NK-92 (cell line): Measurements from ENCODE around the gene COL21A1.

ENCODE experiments used
- DNase-seq: peaks from one replicate; lab custom pipeline; 2025; ENCODE audit not compliant: unreplicated experiment; lab: John Stamatoyannopoulos, UW

The COL21A1 gene

DNA sequence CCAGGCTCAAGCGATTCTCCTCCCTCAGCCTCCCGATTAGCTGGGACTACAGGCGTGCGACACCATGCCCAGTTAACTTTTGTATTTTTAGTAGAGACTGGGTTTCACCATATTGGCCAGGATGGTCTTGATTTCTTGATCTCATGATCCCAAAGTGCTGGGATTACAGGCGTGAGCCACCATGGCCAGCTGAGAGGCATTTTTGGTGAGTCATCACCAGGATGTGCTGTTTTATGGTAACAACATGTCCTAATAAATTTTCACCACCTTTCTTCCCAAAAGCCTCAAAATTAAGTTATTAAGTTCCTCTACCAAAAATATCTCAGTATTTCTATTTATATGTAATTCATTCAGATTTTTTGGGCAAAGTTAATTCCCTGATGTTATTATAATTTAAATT is 53.5 kb downstream of the COL21A1 start:
- DNase-seq = no peak

DNA sequence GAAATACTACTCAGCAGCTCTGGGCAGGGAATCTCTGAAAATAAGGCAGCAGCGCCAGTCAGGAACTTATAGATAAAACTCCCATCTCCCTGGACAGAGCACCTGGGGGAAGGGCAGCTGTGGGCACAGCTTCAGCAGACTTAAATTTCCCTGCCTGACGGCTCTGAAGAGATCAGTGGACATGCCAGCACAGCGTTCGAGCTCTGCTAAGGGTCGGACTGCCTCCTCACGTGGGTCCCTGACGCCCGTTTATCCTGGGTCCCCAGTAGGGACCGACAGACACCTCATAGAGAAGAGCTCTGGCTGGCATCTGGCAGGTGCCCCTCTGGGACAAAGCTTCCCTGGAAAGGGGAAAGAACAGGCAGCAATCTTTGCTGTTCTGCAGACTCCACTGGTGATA is 59.0 kb downstream of the COL21A1 start:
- DNase-seq = no peak

DNA sequence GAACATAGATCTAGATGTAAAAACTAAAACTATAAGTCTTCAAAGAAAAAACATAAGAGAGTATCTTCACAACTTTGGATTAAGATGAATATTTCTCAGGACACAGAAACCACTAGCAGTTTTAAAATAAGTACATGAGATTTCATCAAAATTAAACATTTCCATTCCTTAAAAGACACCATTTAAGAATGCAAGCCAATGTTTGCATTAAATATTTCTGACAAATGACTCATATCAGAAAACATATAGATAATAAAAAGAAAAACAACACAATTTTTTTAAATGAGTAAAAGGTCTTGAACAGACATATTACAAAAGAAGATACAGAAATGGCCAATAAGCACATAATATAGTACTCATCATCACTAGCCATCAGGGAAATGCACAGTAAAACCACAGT is 59.7 kb downstream of the COL21A1 start:
- DNase-seq = no peak

DNA sequence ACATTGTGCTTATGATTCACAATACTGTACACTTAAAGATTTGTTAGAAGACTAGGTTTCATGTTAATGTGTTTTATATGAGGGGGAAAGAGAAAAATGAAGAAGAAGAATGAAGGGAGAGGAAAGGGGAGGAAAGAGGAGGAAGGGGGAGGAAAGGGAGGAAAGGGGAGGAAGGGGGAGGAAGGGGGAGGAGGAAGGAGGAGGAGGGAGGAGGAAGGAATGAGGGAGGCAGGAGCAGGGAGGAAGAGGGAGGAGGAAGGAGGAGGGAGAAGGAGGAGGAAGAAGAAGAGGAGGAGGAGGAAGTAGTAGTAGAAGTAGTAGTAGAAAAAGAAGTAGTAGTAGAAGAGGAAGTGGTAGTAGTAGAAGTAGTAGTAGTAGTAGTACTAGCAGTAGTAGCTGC is 70.6 kb downstream of the COL21A1 start:
- DNase-seq = no peak

DNA sequence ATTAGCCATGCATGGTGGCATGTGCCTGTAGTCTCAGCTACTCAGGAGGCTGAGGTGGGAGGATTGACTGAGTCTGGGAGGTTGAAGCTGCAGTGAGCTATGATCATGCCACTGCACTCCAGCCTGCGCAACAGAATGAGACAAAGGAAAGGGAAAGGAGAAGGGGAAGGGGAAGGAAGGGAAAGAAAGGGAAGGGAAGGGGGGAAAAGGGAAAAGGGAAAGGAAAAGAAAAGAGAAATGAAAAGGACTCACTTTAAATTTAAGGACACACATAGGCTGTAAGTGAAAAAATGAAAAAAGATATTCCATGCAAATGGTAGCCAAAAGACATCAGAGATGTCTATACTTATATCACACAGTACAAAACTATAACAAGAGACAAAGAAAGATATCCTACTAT is 74.2 kb downstream of the COL21A1 start:
- DNase-seq = no peak

DNA sequence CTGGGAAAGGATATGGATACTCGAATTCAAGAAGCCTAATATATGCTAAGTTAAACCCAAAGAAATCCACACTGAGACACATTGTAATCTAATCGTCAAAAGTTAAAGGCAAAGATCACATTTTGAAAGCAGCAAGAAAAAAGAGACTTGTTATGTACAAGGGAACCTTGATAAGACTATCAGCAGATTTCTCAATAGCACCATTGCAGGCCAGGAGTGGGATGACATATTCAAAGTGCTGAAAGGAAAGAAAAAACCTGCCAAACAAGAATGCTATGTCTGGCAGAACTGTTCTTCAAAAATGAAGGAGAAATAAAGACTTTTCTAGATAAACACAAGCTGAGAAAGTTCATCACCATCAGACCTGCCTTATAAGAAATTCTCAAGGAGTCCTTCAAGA is 75.2 kb downstream of the COL21A1 start:
- no peak for DNase-seq

DNA sequence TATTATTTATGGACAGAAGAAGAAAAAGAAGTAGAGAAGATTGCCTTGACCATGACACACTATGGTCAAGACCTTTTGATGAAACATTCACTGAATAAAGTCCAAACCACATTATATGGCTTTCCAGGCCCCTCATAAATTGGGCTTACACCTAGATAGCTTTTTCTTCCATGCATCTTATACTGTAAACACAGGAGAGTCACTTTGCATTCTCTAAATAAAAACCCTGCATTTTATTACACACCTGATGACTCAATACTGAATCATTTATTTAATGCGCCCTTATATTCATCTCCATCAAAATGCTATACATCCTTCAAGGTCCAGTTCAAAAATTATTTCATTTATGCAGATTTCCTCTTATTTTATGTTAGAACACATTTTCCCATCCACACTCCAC is 78.0 kb downstream of the COL21A1 start:
- DNase-seq = no peak

DNA sequence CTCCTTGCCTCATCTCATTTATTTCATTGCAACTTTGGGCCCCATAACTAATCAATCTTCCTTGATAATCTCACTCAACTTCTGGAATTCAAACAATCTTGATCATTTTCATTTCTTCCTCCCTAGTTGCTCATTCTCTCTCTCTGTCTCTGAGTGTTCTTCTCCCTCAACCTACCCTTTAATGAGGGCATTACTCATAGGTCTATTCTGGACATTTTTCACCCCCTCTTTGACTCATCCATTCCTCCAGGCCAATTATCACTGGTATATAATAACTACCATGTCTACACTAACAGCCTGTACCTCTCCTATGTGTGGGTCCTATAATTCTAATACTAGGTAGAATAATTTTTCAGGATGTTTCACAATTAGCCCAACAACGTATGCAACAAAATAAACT is 78.8 kb downstream of the COL21A1 start:
- no peak for DNase-seq

DNA sequence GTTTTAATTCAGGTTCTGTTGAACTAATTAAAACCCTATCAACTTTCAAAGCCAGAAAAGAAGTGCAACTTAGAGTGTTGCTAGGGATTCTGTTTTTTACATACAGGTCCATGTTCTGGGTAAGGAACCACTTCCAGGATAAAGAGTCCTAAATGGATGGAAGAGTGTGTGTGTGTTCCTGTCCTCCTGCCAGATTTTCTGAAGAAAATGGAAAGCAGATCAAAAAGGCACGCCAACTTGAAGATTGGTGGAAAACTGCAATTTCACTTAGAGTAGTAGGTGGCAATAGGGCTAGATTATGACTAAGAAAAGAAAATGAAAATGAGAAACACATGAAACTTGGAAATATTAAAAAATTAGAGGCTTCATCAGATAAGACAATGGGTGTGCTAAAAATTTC is 85.3 kb downstream of the COL21A1 start:
- DNase-seq = no peak

DNA sequence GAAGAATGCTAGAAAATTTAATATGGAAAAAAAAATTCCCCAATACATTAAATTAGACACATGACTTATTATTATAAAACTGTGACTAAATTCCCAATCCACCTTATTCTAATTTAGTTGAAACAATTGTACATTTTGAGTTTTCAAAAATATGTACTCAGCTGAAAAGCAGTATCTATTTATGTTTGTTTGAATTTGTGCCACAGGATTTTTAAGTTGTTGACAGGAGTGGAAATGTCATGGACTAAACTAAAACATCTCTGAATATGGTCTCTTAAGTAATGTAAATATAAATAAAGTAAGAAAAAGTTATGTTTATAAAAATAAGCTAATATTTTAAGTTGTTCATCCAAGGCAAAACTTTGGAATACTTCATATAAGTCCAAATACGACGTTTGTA is 86.9 kb downstream of the COL21A1 start:
- DNase-seq = no peak

DNA sequence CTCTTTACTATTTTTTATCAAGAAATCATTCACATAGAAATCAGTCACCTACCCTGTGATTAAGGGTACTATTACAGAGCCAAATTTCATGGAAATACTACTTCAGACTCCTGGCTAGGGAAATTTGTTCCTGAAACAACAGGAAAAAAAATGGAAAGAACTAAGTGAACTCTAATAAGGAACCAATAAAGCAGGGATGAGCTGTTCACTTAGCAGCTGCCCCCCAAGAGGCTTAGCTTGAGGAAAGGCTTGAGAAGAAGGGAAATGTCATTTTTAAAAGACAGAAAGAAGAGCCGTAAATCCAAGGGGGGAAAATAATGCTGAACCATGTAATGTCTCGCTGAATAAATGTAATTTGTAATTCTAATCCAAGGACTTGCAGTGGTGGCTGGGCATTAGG is 88.8 kb downstream of the COL21A1 start:
- no peak for DNase-seq

DNA sequence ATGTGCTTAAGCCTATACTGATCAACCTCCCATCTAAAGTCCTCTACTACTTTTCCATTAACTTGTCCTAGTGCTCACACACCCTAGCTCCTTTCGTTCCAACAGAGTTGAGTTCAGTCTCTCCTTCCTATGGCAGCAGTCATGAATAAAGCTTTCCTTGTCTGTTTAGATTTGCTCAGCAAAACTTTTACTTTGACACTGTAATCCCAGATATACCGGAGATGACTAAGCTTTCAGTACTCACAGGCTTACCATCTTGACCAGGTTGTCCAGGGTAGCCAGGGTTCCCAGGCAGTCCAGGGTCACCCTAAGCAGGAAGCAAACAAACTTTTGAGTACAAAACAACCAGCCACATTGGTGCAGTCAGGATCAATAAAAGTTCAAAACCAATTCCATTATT is 90.7 kb downstream of the COL21A1 start:
- DNase-seq = no peak

DNA sequence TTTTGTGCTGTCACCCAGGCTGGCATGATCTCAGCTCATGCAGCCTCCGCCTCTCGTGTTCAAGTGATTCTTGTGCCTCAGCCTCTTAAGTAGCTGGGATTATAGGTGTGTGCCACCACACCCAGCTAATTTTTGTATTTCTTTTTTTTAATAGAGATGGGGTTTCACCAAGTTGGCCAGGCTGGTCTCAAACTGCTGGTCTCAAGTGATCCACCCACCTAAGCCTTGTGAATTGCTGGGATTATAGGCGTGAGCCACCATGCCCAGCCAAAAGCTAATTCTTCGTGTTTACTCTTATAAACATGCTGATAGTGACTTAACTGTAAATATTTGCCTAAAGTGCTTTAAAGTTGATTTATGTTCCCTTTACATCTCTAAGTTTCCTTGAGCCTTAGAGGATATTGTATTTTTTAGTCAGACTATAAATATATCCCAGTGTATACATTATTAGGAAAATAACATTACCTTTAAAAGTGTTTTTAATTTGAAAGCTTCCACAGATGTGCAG is 91.7 kb downstream of the COL21A1 start:
- no peak for DNase-seq

DNA sequence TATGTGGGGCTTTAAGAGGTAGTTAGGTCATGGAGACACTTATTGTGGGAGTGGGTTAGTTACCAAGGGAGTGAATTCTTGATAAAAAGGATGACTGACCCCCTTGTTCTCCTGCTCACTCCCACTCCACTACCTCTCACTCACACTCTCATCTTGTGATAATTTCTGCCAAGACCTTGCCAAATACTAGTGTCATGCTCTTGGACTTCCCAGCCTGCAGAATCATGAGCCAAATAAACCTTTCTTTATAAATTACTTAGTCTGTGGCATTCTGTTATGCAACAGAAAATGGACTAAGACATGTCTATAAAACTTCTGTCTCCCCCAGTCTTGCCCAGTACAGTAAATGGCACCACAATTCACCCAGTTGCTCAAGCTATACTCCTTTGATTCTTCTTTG is 93.3 kb downstream of the COL21A1 start:
- no peak for DNase-seq

DNA sequence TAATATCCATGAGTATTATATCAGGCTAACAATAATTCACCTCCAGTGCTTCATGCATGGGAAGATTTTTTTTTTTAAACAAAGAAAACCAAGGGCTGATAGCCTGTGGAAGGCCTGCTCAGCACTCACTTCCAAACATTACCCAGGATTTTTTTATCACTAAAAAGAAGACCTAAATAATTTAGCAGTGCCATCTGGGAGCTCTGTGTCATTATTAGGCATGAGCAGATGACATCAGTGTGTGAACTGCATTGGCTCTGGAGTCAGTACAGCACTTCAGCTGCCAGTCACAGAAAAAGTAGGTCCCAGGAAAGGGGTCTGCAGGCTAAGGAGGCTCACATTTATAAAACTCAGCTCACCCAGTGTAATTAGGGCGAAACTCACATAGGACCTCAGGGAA is 94.8 kb downstream of the COL21A1 start:
- no peak for DNase-seq

DNA sequence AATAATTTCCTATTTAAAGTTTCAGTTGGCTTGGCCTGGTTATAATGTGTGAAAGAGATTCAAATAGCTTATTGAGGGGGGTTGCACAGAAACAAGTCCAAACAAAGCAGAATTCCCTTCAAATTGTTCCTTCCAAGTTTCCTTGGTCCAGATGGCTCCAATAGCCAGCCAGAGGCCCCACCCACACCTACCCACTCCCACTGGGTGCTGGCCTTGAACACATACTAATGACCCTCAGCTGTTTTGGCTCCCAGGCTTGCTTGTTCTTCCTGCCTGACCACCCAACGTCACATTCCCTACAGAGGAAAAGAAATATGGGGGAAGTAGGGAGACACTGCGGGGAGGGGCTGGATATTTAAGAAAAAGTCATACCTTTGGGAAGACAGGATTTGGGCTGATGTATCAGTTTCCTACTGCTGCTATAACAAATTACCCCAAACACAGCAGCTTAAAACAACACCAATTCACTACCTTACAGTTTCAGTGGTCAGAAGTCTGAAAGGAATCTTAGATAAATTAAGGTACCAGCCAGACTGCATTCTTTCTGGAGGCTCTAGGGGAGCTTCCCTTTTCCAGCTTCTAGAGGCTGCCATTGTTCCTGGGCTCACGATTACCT is 95.7 kb downstream of the COL21A1 start:
- DNase-seq = no peak

DNA sequence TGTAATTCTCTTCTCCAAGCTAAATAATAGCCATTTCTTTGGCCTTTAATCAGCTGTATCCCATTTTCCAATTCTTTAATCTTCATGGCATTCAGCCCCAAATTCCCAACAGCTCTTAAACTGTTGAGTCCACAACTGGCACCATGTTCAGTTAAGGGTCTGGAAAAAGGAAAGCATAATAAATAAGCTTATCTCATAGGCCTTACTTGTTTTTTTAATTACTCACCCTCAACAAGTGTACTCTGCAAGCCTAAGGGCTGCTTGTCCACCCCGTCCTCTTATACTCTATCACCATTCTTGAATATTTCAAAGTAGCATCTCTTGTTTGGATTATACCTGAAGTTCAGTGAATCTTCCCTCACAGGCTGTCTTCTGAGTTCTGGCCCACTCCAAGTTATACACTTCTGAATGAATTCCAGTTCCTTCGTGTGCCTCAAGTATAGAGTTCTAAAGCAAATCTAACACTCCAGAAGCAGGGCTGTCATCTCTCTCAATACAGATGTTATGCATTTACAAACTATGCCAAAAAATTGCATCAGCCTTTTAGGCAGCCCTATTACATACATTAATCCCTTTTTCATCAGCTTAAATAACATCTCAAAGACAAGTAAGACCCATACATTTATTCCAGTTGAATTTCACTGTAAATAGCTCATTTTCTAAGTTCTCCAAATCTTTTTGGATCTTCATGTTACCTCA is 98.7 kb downstream of the COL21A1 start:
- no peak for DNase-seq

DNA sequence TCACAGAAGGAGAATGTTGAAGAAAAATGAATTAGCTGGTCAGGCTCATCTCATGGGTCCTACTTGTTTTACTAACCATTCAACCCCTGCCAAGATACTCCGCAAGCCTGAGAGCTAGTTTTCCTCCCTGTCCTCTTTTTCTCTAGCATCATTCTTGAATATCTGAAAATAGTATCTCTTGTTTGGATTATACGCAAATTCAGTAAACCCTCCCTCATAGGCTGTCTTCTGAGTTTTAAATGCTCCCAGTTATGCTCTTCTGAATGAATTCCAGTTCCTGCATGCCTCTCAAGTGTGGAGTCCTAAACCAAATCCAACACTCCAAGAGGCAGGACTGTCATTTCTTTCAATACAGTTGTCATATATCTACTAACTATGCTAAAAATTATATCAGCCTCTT is 99.6 kb downstream of the COL21A1 start:
- DNase-seq = no peak

DNA sequence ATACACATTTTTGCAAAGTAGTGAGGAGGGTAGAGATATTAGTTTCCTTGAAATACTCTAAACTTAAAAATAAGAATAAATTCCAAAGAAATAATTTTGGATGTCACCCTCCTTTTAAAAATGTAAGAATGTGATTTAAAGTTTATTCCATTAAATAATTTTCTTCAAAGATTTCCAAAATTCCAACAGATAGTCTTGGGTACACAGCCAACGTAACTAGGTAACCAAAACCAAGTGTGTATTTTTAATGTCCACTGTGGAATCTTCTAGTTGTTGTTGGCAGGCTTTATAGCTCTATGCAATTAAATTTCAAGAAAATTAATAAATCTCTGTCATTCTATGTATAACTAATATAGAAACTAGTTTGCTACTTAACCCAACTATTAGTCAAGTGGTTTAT is 101.3 kb downstream of the COL21A1 start:
- DNase-seq = no peak

DNA sequence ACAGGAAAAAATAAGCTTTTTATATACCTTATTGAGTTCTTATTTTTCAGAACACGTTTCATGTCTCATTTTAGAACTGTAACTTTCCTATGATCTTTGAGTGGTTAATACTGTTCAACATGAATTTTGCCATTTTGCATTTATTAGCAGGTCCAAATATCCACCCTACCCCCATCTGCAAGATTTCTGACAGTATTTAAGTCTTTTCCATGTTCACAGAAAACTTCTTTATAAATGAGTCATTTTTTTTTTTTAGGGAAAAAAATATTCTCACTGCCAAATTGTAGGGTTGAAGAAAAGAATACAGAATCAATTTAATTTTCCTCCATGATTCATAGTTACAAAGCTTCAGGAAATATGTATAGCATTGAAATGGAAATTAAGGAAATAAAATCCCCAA is 101.8 kb downstream of the COL21A1 start:
- DNase-seq = no peak

DNA sequence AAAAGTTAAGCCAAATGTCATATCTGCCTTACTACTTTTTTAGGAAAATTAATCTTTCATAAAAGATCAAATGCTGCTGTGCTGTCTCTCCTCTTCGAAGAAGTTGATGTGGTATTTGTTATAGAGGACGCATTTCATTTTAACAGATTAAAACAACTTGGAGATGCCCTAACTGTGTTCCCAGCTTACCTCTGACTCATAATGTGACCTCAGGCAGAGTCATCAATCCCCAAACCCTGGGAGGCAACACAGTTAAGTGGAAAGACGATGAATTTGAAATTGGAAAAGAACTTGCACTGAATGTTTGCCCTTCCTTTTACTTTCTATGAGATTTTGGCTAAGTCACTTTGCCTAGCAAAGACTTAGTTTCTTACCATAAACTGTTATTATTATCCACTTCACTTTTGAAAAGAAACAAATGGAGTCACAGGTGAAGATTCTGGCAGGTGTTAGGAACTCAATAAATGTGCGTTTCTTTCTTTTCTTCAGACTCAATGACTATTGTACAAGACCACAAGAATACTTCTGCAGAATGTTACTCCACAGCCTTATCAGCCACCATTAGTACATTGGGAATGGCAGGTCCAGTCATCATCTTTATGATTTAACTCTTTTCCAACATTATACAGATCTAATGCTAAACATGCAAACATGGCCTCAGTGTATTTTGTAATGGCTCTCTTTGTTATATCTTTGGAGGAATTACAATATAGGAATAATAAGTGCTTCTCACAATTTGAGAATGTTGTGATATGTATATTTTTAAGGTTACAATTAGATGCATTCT is 102.6 kb downstream of the COL21A1 start:
- DNase-seq = no peak

DNA sequence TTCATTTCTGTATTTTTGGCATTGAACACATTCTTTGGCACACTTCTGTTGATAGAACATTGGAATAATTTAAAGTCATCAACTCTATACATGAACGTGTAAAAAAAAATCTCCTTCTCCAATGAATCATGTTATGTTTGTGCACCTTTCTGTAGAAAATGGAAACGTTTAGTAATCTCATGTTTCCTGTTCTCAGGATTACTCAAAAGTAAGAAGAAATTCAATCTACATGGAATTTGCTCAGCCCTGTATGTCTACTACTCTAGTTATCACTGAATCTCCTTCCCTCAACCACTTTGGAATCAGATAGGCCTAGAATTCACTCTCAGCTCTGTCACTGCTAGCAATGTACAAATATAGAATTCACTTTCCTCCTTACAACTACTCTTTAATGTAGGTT is 103.6 kb downstream of the COL21A1 start:
- DNase-seq = no peak
